Measurements from ENCODE around the gene GPR78.

DNA sequence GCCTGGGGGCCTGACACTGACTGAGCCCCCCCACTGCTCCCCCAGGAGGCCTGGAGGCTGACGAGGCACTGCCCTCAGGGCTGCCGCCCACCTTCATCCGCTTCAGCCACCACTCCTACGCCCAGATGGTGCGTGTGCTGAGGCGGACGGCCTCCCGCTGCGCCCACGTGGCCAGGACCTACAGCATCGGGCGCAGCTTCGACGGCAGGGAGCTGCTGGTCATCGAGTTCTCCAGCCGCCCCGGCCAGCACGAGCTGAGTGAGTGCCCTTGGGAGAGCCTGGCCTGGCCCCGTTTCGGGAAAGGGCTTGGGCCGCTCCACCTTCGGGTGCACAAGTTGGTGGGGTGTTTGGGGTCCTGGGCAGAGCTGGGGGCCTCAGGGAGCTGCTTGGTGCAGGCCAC is 23.7 kb downstream of the GPR78 start:
- TF ChIP-seq CBFB (CRISPR knock-in tag; IDR thresholded peaks at IDR 0.05; ENCODE audit: low read depth) (no peak), CREB1 (CRISPR knock-in tag; IDR thresholded peaks at IDR 0.05) (no peak), ESRRA (CRISPR knock-in tag; IDR thresholded peaks at IDR 0.05; ENCODE audit: borderline replicate concordance) (no peak), TEAD1 (CRISPR knock-in tag; IDR thresholded peaks at IDR 0.05) (no peak), ZNF671 (CRISPR knock-in tag; IDR thresholded peaks at IDR 0.05) (no peak), CREM (CRISPR knock-in tag; IDR thresholded peaks at IDR 0.05) (no peak)
- TF ChIP-seq, protein P1, sequence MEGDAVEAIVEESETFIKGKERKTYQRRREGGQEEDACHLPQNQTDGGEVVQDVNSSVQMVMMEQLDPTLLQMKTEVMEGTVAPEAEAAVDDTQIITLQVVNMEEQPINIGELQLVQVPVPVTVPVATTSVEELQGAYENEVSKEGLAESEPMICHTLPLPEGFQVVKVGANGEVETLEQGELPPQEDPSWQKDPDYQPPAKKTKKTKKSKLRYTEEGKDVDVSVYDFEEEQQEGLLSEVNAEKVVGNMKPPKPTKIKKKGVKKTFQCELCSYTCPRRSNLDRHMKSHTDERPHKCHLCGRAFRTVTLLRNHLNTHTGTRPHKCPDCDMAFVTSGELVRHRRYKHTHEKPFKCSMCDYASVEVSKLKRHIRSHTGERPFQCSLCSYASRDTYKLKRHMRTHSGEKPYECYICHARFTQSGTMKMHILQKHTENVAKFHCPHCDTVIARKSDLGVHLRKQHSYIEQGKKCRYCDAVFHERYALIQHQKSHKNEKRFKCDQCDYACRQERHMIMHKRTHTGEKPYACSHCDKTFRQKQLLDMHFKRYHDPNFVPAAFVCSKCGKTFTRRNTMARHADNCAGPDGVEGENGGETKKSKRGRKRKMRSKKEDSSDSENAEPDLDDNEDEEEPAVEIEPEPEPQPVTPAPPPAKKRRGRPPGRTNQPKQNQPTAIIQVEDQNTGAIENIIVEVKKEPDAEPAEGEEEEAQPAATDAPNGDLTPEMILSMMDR (IDR thresholded peaks at IDR 0.05) = no peak
- TF ChIP-seq, protein P2, sequence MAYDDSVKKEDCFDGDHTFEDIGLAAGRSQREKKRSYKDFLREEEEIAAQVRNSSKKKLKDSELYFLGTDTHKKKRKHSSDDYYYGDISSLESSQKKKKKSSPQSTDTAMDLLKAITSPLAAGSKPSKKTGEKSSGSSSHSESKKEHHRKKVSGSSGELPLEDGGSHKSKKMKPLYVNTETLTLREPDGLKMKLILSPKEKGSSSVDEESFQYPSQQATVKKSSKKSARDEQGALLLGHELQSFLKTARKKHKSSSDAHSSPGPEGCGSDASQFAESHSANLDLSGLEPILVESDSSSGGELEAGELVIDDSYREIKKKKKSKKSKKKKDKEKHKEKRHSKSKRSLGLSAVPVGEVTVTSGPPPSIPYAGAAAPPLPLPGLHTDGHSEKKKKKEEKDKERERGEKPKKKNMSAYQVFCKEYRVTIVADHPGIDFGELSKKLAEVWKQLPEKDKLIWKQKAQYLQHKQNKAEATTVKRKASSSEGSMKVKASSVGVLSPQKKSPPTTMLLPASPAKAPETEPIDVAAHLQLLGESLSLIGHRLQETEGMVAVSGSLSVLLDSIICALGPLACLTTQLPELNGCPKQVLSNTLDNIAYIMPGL (CRISPR knock-in tag; IDR thresholded peaks at IDR 0.05) = no peak
- TF ChIP-seq, protein P3, sequence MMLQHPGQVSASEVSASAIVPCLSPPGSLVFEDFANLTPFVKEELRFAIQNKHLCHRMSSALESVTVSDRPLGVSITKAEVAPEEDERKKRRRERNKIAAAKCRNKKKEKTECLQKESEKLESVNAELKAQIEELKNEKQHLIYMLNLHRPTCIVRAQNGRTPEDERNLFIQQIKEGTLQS (CRISPR knock-in tag; conservative IDR thresholded peaks at IDR 0.05) = no peak
- TF ChIP-seq, protein P4, sequence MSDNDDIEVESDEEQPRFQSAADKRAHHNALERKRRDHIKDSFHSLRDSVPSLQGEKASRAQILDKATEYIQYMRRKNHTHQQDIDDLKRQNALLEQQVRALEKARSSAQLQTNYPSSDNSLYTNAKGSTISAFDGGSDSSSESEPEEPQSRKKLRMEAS (CRISPR knock-in tag; IDR thresholded peaks at IDR 0.05) = no peak
- TF ChIP-seq, protein P5, sequence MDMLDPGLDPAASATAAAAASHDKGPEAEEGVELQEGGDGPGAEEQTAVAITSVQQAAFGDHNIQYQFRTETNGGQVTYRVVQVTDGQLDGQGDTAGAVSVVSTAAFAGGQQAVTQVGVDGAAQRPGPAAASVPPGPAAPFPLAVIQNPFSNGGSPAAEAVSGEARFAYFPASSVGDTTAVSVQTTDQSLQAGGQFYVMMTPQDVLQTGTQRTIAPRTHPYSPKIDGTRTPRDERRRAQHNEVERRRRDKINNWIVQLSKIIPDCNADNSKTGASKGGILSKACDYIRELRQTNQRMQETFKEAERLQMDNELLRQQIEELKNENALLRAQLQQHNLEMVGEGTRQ (CRISPR knock-in tag; IDR thresholded peaks at IDR 0.05) = no peak
